Immature natural killer cell (primary cell): ENCODE measurements around the gene PTPRD. TPM values are rescaled to one million over a fixed set of nuclear protein-coding genes. Genes with fewer than 3 reads are reported as not detected.
A peak's percentile ranks its signal among the peaks of the same experiment; 100 is the strongest.

Source experiments
- DNase-seq, 3 donors: peaks; one replicate each; pipeline ENCODE4 v3.0.0; 2022; ENCODE audit warnings: mixed read lengths in 1 of 3
- H3K27ac Mint-ChIP-seq, 6 donors: one replicate each; pipeline ENCODE4 v1.8.0; 2020; ENCODE audit warnings: mixed read lengths in 6 of 6, mild to moderate bottlenecking in 5 of 6, inconsistent platforms in 4 of 6, moderate library complexity in 3 of 6
- H3K27me3 Mint-ChIP-seq, 3 donors: one replicate each; pipeline ENCODE4 v1.8.0; 2020 to 2021; ENCODE audit warnings: low read depth in 3 of 3, mild to moderate bottlenecking in 3 of 3, mixed read lengths in 3 of 3, moderate library complexity in 3 of 3, inconsistent platforms in 1 of 3
- H3K36me3 Mint-ChIP-seq, 3 donors: one replicate each; pipeline ENCODE4 v1.8.0; 2020; ENCODE audit warnings: mixed read lengths in 3 of 3, inconsistent platforms in 2 of 3, mild to moderate bottlenecking in 2 of 3
- H3K4me1 Mint-ChIP-seq, 2 donors: one replicate each; pipeline ENCODE4 v1.8.0; 2020; ENCODE audit warnings: inconsistent platforms in 2 of 2, mild to moderate bottlenecking in 2 of 2, mixed read lengths in 2 of 2, moderate library complexity in 1 of 2
- H3K4me3 Mint-ChIP-seq, 5 donors: one replicate each; pipeline ENCODE4 v1.8.0; 2020; ENCODE audit warnings: mild to moderate bottlenecking in 5 of 5, mixed read lengths in 5 of 5, inconsistent platforms in 3 of 5, moderate library complexity in 3 of 5
- H3K9me3 Mint-ChIP-seq, 6 donors: one replicate each; pipeline ENCODE4 v1.8.0; 2020; ENCODE audit warnings: mild to moderate bottlenecking in 6 of 6, mixed read lengths in 6 of 6, inconsistent platforms in 4 of 6, moderate library complexity in 3 of 6
- polyA plus RNA-seq, 3 donors: library from polyadenylated mRNA; unstranded; fragments of 300-500 nt; fragmentation: Illumina TruSeq; gene quantifications; one replicate each; pipeline ENCODE4 v1.2.3, GENCODE V29; 2021

The PTPRD gene
- polyA plus RNA-seq, 3 donors from 2014 or later, result not detected

GRCh38 chr9:9231946-9232345 lies 1380.9 kb downstream of the PTPRD start:
- H3K27me3 Mint-ChIP-seq, result no peaks in the 10 kb centered on the region
- DNase-seq, result no peak
- H3K27ac Mint-ChIP-seq, result no peak overlapping the region
- peak overlapping the region in 1 of 5 donors; percentile 1 for H3K4me3 Mint-ChIP-seq
- peaks cover 10 to 55% (median 14%) of the 10 kb centered on the region in 6 donors for H3K9me3 Mint-ChIP-seq
- no peaks in the 10 kb centered on the region for H3K36me3 Mint-ChIP-seq
- H3K4me1 Mint-ChIP-seq, result no peaks in the 10 kb centered on the region

GRCh38 chr9:9229269-9229668 lies 1383.5 kb downstream of the PTPRD start:
- H3K4me1 Mint-ChIP-seq, result no peaks in the 10 kb centered on the region
- H3K9me3 Mint-ChIP-seq, result peaks cover 7 to 31% (median 10%) of the 10 kb centered on the region in 6 donors
- no peaks in the 10 kb centered on the region for H3K27me3 Mint-ChIP-seq
- DNase-seq, result no peak
- H3K27ac Mint-ChIP-seq, result no peak overlapping the region
- no peak overlapping the region for H3K4me3 Mint-ChIP-seq
- H3K36me3 Mint-ChIP-seq, result no peaks in the 10 kb centered on the region

- H3K4me3 Mint-ChIP-seq, result no peak overlapping the region
- no peaks in the 10 kb centered on the region for H3K4me1 Mint-ChIP-seq
- H3K9me3 Mint-ChIP-seq, result peaks cover 0 to 9% (median 3%) of the 10 kb centered on the region in 6 donors
- no peaks in the 10 kb centered on the region for H3K36me3 Mint-ChIP-seq
- no peak overlapping the region for H3K27ac Mint-ChIP-seq
- DNase-seq, result no peak
- H3K27me3 Mint-ChIP-seq, result peaks cover 0 to 4% (median 0%) of the 10 kb centered on the region in 3 donors
Measured at GRCh38 chr9:9223175-9223574, 1389.6 kb downstream of the PTPRD start.

- Mint-ChIP-seq H3K27ac (no peak overlapping the region), H3K4me3 (no peak overlapping the region), H3K27me3 (peaks cover 0 to 4% (median 0%) of the 10 kb centered on the region in 3 donors), H3K4me1 (no peaks in the 10 kb centered on the region), H3K9me3 (peaks cover 0 to 9% (median 3%) of the 10 kb centered on the region in 6 donors), H3K36me3 (no peaks in the 10 kb centered on the region)
- no peak for DNase-seq
Measured at GRCh38 chr9:9222730-9223129, 1390.1 kb downstream of the PTPRD start.

- Mint-ChIP-seq H3K4me3 (no peak overlapping the region), H3K27ac (no peak overlapping the region), H3K36me3 (no peaks in the 10 kb centered on the region), H3K27me3 (peaks cover 0 to 6% (median 0%) of the 10 kb centered on the region in 3 donors), H3K4me1 (no peaks in the 10 kb centered on the region), H3K9me3 (peaks cover 0 to 25% (median 4%) of the 10 kb centered on the region in 6 donors)
- no peak for DNase-seq
Measured at GRCh38 chr9:9216934-9217333, 1395.9 kb downstream of the PTPRD start.

GRCh38 chr9:9215050-9215449 lies 1397.8 kb downstream of the PTPRD start:
- no peak overlapping the region for H3K4me3 Mint-ChIP-seq
- no peak for DNase-seq

GRCh38 chr9:9214066-9214465 lies 1398.7 kb downstream of the PTPRD start:
- Mint-ChIP-seq H3K36me3 (no peaks in the 10 kb centered on the region), H3K9me3 (peaks cover 3 to 30% (median 5%) of the 10 kb centered on the region in 6 donors), H3K27me3 (peaks cover 0 to 6% (median 0%) of the 10 kb centered on the region in 3 donors), H3K4me1 (no peaks in the 10 kb centered on the region), H3K27ac (no peak overlapping the region), H3K4me3 (no peak overlapping the region)
- no peak for DNase-seq

More at GRCh38 chr9:9215050-9215449, 1397.8 kb downstream of the PTPRD start:
- Mint-ChIP-seq H3K27me3 (peaks cover 0 to 6% (median 0%) of the 10 kb centered on the region in 3 donors), H3K9me3 (peaks cover 2 to 30% (median 5%) of the 10 kb centered on the region in 6 donors), H3K27ac (no peak overlapping the region), H3K36me3 (no peaks in the 10 kb centered on the region), H3K4me1 (no peaks in the 10 kb centered on the region)

- H3K9me3 Mint-ChIP-seq, result peaks cover 3 to 25% (median 5%) of the 10 kb centered on the region in 6 donors
- H3K4me3 Mint-ChIP-seq, result no peak overlapping the region
- H3K27ac Mint-ChIP-seq, result no peak overlapping the region
- H3K4me1 Mint-ChIP-seq, result no peaks in the 10 kb centered on the region
- no peaks in the 10 kb centered on the region for H3K36me3 Mint-ChIP-seq
- peaks cover 0 to 2% (median 0%) of the 10 kb centered on the region in 3 donors for H3K27me3 Mint-ChIP-seq
- DNase-seq, result no peak
Measured at GRCh38 chr9:9212963-9213362, 1399.8 kb downstream of the PTPRD start.

GRCh38 chr9:9202276-9202675 lies 1410.5 kb downstream of the PTPRD start:
- no peaks in the 10 kb centered on the region for H3K36me3 Mint-ChIP-seq
- no peaks in the 10 kb centered on the region for H3K27me3 Mint-ChIP-seq
- no peaks in the 10 kb centered on the region for H3K4me1 Mint-ChIP-seq
- no peak overlapping the region for H3K27ac Mint-ChIP-seq
- DNase-seq, result no peak
- no peak overlapping the region for H3K4me3 Mint-ChIP-seq
- peaks cover 2 to 44% (median 12%) of the 10 kb centered on the region in 6 donors for H3K9me3 Mint-ChIP-seq

- H3K4me1 Mint-ChIP-seq, result no peaks in the 10 kb centered on the region
- peaks cover 0 to 1% (median 0%) of the 10 kb centered on the region in 3 donors for H3K27me3 Mint-ChIP-seq
- peaks cover 0 to 4% (median 0%) of the 10 kb centered on the region in 3 donors for H3K36me3 Mint-ChIP-seq
- no peak overlapping the region for H3K4me3 Mint-ChIP-seq
- DNase-seq, result no peak
- no peak overlapping the region for H3K27ac Mint-ChIP-seq
- peaks cover 7 to 33% (median 11%) of the 10 kb centered on the region in 6 donors for H3K9me3 Mint-ChIP-seq
Measured at GRCh38 chr9:9186086-9186485, 1426.7 kb downstream of the PTPRD start.

GRCh38 chr9:9182431-9182830 lies 1430.4 kb downstream of the PTPRD start:
- H3K36me3 Mint-ChIP-seq, result peaks cover 0 to 4% (median 0%) of the 10 kb centered on the region in 3 donors
- peaks cover 5 to 30% (median 11%) of the 10 kb centered on the region in 6 donors for H3K9me3 Mint-ChIP-seq
- no peak overlapping the region for H3K27ac Mint-ChIP-seq
- DNase-seq, result no peak
- peaks cover 0 to 1% (median 0%) of the 10 kb centered on the region in 3 donors for H3K27me3 Mint-ChIP-seq
- H3K4me1 Mint-ChIP-seq, result no peaks in the 10 kb centered on the region
- H3K4me3 Mint-ChIP-seq, result no peak overlapping the region

- H3K36me3 Mint-ChIP-seq, result peaks cover 0 to 2% (median 0%) of the 10 kb centered on the region in 3 donors
- no peaks in the 10 kb centered on the region for H3K4me1 Mint-ChIP-seq
- no peak overlapping the region for H3K4me3 Mint-ChIP-seq
- H3K27ac Mint-ChIP-seq, result no peak overlapping the region
- peaks cover 0 to 1% (median 0%) of the 10 kb centered on the region in 3 donors for H3K27me3 Mint-ChIP-seq
- DNase-seq, result no peak
- peaks cover 3 to 27% (median 15%) of the 10 kb centered on the region in 6 donors for H3K9me3 Mint-ChIP-seq
Measured at GRCh38 chr9:9177081-9177480, 1435.7 kb downstream of the PTPRD start.

GRCh38 chr9:9174358-9174757 lies 1438.4 kb downstream of the PTPRD start:
- Mint-ChIP-seq H3K27ac (no peak overlapping the region), H3K4me1 (no peaks in the 10 kb centered on the region), H3K27me3 (peaks cover 0 to 1% (median 0%) of the 10 kb centered on the region in 3 donors), H3K36me3 (no peaks in the 10 kb centered on the region), H3K4me3 (no peak overlapping the region), H3K9me3 (peaks cover 2 to 21% (median 11%) of the 10 kb centered on the region in 6 donors)
- DNase-seq, result no peak

- Mint-ChIP-seq H3K36me3 (no peaks in the 10 kb centered on the region), H3K4me3 (no peak overlapping the region), H3K27me3 (peaks cover 0 to 1% (median 0%) of the 10 kb centered on the region in 3 donors), H3K4me1 (no peaks in the 10 kb centered on the region), H3K27ac (no peak overlapping the region), H3K9me3 (peaks cover 2 to 19% (median 11%) of the 10 kb centered on the region in 6 donors)
- DNase-seq, result no peak
Measured at GRCh38 chr9:9173264-9173663, 1439.5 kb downstream of the PTPRD start.
